ENCODE measurements around the gene FGB. TPM values are rescaled to one million over a fixed set of nuclear protein-coding genes. Genes with fewer than 3 reads are reported as not detected.

The FGB gene
- total RNA-seq, 1 donor from 2014 or later: 37.0 TPM

DNA sequence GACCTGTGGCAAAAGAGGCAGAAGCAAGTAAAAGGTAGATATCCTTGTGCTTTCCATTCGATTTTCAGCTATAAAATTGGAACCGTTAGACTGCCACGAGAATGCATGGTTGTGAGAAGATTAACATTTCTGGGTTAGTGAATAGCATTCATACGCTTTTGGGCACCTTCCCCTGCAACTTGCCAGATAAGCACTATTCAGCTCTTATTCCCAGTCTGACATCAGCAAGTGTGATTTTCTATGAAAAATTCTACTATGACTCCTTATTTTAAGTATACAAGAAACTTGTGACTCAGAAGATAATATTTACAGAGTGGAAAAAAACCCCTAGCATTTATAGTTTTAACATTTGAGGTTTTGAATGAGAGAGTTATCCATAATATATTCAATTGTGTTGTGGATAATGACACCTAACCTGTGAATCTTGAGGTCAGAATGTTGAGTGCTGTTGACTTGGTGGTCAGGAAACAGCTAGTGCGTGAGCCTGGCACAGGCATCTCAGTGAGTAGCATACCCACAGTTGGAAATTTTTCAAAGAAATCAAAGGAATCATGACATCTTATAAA is 3.9 kb downstream of the FGB start:
- TF ChIP-seq, protein P1, sequence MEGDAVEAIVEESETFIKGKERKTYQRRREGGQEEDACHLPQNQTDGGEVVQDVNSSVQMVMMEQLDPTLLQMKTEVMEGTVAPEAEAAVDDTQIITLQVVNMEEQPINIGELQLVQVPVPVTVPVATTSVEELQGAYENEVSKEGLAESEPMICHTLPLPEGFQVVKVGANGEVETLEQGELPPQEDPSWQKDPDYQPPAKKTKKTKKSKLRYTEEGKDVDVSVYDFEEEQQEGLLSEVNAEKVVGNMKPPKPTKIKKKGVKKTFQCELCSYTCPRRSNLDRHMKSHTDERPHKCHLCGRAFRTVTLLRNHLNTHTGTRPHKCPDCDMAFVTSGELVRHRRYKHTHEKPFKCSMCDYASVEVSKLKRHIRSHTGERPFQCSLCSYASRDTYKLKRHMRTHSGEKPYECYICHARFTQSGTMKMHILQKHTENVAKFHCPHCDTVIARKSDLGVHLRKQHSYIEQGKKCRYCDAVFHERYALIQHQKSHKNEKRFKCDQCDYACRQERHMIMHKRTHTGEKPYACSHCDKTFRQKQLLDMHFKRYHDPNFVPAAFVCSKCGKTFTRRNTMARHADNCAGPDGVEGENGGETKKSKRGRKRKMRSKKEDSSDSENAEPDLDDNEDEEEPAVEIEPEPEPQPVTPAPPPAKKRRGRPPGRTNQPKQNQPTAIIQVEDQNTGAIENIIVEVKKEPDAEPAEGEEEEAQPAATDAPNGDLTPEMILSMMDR (IDR thresholded peaks at IDR 0.05): no peak
- Histone ChIP-seq H3K4me1 (no peaks in the 10 kb centered on the region), H3K27ac (no peak overlapping the region), H3K36me3 (no peaks in the 10 kb centered on the region), H3K4me3 (no peak overlapping the region), H3K9me3 (no peaks in the 10 kb centered on the region), H3K27me3 (no peaks in the 10 kb centered on the region)
- intact Hi-C loops (cut with DNase I): no loop called here
- no peak for DNase-seq (ENCODE audit: low spot score in 2 of 2)

DNA sequence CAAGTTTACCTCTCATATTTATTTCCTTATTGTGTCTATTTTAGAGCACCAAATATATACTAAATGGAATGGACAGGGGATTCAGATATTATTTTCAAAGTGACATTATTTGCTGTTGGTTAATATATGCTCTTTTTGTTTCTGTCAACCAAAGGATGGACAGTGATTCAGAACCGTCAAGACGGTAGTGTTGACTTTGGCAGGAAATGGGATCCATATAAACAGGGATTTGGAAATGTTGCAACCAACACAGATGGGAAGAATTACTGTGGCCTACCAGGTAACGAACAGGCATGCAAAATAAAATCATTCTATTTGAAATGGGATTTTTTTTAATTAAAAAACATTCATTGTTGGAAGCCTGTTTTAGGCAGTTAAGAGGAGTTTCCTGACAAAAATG is 6.2 kb downstream of the FGB start:
- intact Hi-C loops (cut with DNase I): no loop called here
- no peak for DNase-seq (ENCODE audit: low spot score in 2 of 2)
- Histone ChIP-seq H3K4me3 (no peak overlapping the region), H3K4me1 (no peaks in the 10 kb centered on the region), H3K27me3 (no peaks in the 10 kb centered on the region), H3K9me3 (no peaks in the 10 kb centered on the region), H3K36me3 (no peaks in the 10 kb centered on the region), H3K27ac (no peak overlapping the region)
- TF ChIP-seq, protein P1 (IDR thresholded peaks at IDR 0.05): no peak

DNA sequence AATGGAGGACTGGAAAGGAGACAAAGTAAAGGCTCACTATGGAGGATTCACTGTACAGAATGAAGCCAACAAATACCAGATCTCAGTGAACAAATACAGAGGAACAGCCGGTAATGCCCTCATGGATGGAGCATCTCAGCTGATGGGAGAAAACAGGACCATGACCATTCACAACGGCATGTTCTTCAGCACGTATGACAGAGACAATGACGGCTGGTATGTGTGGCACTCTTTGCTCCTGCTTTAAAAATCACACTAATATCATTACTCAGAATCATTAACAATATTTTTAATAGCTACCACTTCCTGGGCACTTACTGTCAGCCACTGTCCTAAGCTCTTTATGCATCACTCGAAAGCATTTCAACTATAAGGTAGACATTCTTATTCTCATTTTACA is 6.8 kb downstream of the FGB start:
- Histone ChIP-seq H3K9me3 (no peaks in the 10 kb centered on the region), H3K27ac (no peak overlapping the region), H3K4me1 (no peaks in the 10 kb centered on the region), H3K36me3 (no peaks in the 10 kb centered on the region), H3K4me3 (no peak overlapping the region), H3K27me3 (no peaks in the 10 kb centered on the region)
- TF ChIP-seq, protein P1 (IDR thresholded peaks at IDR 0.05): no peak
- intact Hi-C loops (cut with DNase I): no loop called here
- no peak for DNase-seq (ENCODE audit: low spot score in 2 of 2)

DNA sequence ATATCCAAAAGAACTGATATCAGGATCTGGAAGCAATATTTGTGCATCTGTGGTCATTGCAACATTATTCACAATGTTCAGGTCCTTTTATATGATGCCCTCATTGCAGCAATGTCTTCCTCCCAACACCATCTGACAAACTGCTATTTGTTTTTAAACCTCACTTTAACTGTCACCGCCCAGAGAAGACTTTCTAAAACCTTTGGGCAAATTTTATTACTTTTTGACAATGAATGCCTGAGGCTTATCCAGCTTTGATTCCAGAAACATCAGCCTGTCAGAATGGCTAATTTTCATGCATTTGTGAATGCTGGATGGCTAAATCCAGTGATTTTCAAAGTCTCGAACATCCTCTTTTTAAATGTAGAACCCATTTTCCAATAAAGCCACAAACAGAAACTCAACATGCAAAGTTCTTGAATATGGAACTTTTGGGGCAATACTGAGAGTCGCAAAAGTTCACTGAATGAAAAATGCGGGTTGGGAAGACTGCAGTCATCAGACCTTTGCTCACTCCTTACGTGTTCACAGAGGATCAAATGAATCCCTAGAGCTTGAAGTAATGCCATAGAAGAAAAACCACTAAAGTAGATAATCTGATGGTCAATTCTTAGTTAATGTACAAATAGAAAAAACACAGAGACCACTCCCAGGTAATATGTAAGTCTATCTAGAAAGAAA is 10.5 kb downstream of the FGB start:
- no peak for DNase-seq (ENCODE audit: low spot score in 2 of 2)
- intact Hi-C loops (cut with DNase I): no loop called here
- Histone ChIP-seq H3K4me3 (no peak overlapping the region), H3K36me3 (no peaks in the 10 kb centered on the region), H3K4me1 (no peaks in the 10 kb centered on the region), H3K27ac (no peak overlapping the region), H3K27me3 (no peaks in the 10 kb centered on the region), H3K9me3 (no peaks in the 10 kb centered on the region)
- TF ChIP-seq, protein P1 (IDR thresholded peaks at IDR 0.05): no peak

DNA sequence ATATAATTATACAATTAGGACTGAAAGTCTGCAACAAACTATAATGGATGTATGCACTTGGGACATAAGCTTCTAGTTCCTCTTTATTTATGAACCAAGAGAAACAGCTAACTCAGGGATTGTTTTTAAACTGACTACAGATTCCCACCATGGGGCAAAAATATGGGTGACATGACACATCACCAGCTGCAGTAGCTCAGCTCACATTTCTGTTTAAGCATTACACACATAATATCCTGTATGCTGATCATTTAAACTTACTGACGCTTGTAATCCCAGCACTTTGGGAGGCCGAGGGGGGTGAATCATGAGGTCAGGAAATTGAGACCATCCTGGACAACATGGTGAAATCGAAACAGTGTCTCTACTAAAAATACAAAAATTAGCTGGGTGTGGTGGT is 11.5 kb downstream of the FGB start:
- intact Hi-C loops (cut with DNase I): no loop called here
- no peaks in the 10 kb centered on the region for H3K27me3 ChIP-seq
- DNase-seq (ENCODE audit: low spot score in 2 of 2): no peak
- no peak overlapping the region for H3K27ac ChIP-seq
- no peak overlapping the region for H3K4me3 ChIP-seq
- no peaks in the 10 kb centered on the region for H3K36me3 ChIP-seq
- H3K9me3 ChIP-seq: no peaks in the 10 kb centered on the region
- no peaks in the 10 kb centered on the region for H3K4me1 ChIP-seq
- TF ChIP-seq, protein P1 (IDR thresholded peaks at IDR 0.05): no peak
